ENCODE measurements around the gene GDF11. TPM values are rescaled to one million over a fixed set of nuclear protein-coding genes. Genes with fewer than 3 reads are reported as not detected.
A peak's percentile ranks its signal among the peaks of the same experiment; 100 is the strongest.

Gene GDF11
- total RNA-seq, 2 experiments from 2014 or later, result 4.4 to 6.6 TPM

- H3K4me3 ChIP-seq (ENCODE audit: low read length), result no peak overlapping the region
- H3K27ac Mint-ChIP-seq, result no peak overlapping the region
- intact Hi-C loops (cut with DNase I, micrococcal nuclease), result no loop called here
- peaks cover 7 to 21% of the 10 kb centered on the region in 2 experiments for H3K27me3 ChIP-seq (ENCODE audit: control insufficient read depth in 1 of 2, insufficient read depth in 2 of 2, low read length in 2 of 2)
- H3K4me3 Mint-ChIP-seq, result no peak overlapping the region
- TF ChIP-seq CTCF (IDR thresholded peaks at IDR 0.05), result no peak
- H3K27me3 Mint-ChIP-seq, result peaks cover 39% of the 10 kb centered on the region
- peaks cover 21% of the 10 kb centered on the region for H3K4me1 Mint-ChIP-seq (ENCODE audit: low read depth)
- H3K9me3 ChIP-seq (ENCODE audit: control insufficient read depth in 1 of 2, insufficient read depth in 1 of 2, low read length in 2 of 2), result no peaks in the 10 kb centered on the region
- peaks cover 18% of the 10 kb centered on the region for H3K4me1 ChIP-seq (ENCODE audit: insufficient read depth, low read length)
- no peaks in the 10 kb centered on the region for H3K36me3 ChIP-seq (ENCODE audit: insufficient read depth, low read length)
- no peaks in the 10 kb centered on the region for H3K9me3 Mint-ChIP-seq
- CTCF ChIA-PET, result no interaction called here
- H3K27ac ChIP-seq (ENCODE audit: low read depth in 1 of 2, low read length in 2 of 2), result no peak overlapping the region
- no peak for DNase-seq
- POLR2A ChIA-PET, result no interaction called here
- no peak for ATAC-seq (ENCODE audit: poor library complexity)
- H3K36me3 Mint-ChIP-seq (ENCODE audit: low read depth), result no peaks in the 10 kb centered on the region
Measured at GRCh38 chr12:55704824-55705718, 37.9 kb upstream of the GDF11 start.

- intact Hi-C loops (cut with DNase I, micrococcal nuclease), result no loop called here
- Mint-ChIP-seq H3K9me3 (no peaks in the 10 kb centered on the region), H3K4me3 (peak overlapping the region; percentile 11), H3K4me1 (ENCODE audit: low read depth) (peaks cover 21% of the 10 kb centered on the region), H3K36me3 (ENCODE audit: low read depth) (no peaks in the 10 kb centered on the region), H3K27me3 (peaks cover 39% of the 10 kb centered on the region), H3K27ac (no peak overlapping the region)
- Histone ChIP-seq H3K4me1 (ENCODE audit: insufficient read depth, low read length) (peaks cover 18% of the 10 kb centered on the region), H3K4me3 (ENCODE audit: low read length) (no peak overlapping the region), H3K36me3 (ENCODE audit: insufficient read depth, low read length) (no peaks in the 10 kb centered on the region), H3K9me3 (ENCODE audit: control insufficient read depth in 1 of 2, insufficient read depth in 1 of 2, low read length in 2 of 2) (no peaks in the 10 kb centered on the region), H3K27ac (ENCODE audit: low read depth in 1 of 2, low read length in 2 of 2) (no peak overlapping the region), H3K27me3 (ENCODE audit: control insufficient read depth in 1 of 2, insufficient read depth in 2 of 2, low read length in 2 of 2) (peaks cover 7 to 21% of the 10 kb centered on the region in 2 experiments)
- CTCF ChIA-PET, result no interaction called here
- DNase-seq, result peak in 2 of 14 experiments; percentile 33 to 44
- POLR2A ChIA-PET, result no interaction called here
- ATAC-seq (ENCODE audit: poor library complexity), result no peak
- no peak for TF ChIP-seq CTCF (IDR thresholded peaks at IDR 0.05)
Measured at GRCh38 chr12:55705782-55706402, 37.0 kb upstream of the GDF11 start.

GRCh38 chr12:55706568-55707218 is 36.2 kb upstream of the GDF11 start:
- POLR2A ChIA-PET, result interaction anchor here (0.9 to 1.2 kb wide), 3 partner anchors 9 to 123 kb away, joined by 3 to 6 read pairs (median 4); partner anchors contain the start of genes BLOC1S1, CD63 and DNAJC14
- no peaks in the 10 kb centered on the region for H3K36me3 Mint-ChIP-seq (ENCODE audit: low read depth)

More at GRCh38 chr12:55706568-55707218, 36.2 kb upstream of the GDF11 start:
- Mint-ChIP-seq H3K9me3 (no peaks in the 10 kb centered on the region), H3K27me3 (peaks cover 39% of the 10 kb centered on the region), H3K4me1 (ENCODE audit: low read depth) (peaks cover 21% of the 10 kb centered on the region), H3K4me3 (peak overlapping the region; percentile 81), H3K27ac (no peak overlapping the region)
- Histone ChIP-seq H3K4me3 (ENCODE audit: low read length) (no peak overlapping the region), H3K9me3 (ENCODE audit: control insufficient read depth in 1 of 2, insufficient read depth in 1 of 2, low read length in 2 of 2) (no peaks in the 10 kb centered on the region), H3K4me1 (ENCODE audit: insufficient read depth, low read length) (peaks cover 18% of the 10 kb centered on the region), H3K27me3 (ENCODE audit: control insufficient read depth in 1 of 2, insufficient read depth in 2 of 2, low read length in 2 of 2) (peaks cover 7 to 21% of the 10 kb centered on the region in 2 experiments), H3K36me3 (ENCODE audit: insufficient read depth, low read length) (no peaks in the 10 kb centered on the region), H3K27ac (ENCODE audit: low read depth in 1 of 2, low read length in 2 of 2) (no peak overlapping the region)
- CTCF ChIA-PET, result interaction anchor here (1.1 kb wide), 1 partner anchor 30 kb away, joined by 3 read pairs; no protein-coding TSS in a partner anchor
- ATAC-seq (ENCODE audit: poor library complexity), result no peak
- no peak for DNase-seq
- intact Hi-C loops (cut with DNase I, micrococcal nuclease), result no loop called here
- TF ChIP-seq CTCF (IDR thresholded peaks at IDR 0.05), result no peak

Data from CD4-positive, alpha-beta T cell (primary cell).